ENCODE results near the gene CCDC121.
"Not testable (repeated sequence)": the region's sequence is repeated elsewhere in the genome, so short reads cannot be mapped to it uniquely, and the experiment has no call there.

CCDC121 gene

DNA sequence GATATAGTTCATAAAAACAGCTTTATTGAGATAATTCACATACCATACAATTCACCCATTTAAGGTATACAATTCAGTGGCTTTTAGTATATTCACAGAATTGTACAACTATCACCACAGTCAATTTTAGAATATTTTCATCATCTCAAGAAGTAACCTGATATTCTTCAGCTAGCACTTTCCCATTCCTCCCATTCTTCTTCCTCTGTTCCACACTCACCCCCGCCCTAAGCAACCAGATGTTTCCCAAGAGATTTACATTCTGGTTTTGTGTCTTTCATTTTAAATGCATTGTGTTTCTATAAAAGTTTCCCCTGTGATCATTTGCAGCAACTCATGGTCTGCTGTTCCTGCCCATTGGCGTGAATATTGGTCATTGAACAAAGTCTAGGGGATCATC, 5.5 kb upstream of the CCDC121 start:
- no peak for DNase-seq

DNA sequence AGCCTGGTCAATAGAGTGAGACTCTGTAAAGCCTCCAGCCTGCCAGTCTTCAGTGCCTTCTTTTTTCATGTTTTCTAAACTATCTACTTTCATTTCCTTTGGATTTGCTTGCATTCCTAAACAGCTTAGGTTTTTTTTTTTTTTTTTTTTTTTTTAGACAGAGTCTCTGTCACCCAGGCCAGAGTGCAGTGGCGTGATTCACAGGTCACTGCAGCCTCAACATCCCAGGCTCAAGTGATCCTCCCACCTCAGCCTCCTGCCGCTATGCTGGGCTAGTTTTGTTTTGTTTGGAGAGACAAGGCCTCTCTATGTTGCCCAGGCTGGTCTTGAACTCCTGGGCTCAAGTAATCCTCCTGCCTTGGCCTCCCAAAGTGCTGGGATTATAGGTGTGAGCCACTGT, 1.4 kb upstream of the CCDC121 start:
- not testable (repeated sequence) for DNase-seq

DNA sequence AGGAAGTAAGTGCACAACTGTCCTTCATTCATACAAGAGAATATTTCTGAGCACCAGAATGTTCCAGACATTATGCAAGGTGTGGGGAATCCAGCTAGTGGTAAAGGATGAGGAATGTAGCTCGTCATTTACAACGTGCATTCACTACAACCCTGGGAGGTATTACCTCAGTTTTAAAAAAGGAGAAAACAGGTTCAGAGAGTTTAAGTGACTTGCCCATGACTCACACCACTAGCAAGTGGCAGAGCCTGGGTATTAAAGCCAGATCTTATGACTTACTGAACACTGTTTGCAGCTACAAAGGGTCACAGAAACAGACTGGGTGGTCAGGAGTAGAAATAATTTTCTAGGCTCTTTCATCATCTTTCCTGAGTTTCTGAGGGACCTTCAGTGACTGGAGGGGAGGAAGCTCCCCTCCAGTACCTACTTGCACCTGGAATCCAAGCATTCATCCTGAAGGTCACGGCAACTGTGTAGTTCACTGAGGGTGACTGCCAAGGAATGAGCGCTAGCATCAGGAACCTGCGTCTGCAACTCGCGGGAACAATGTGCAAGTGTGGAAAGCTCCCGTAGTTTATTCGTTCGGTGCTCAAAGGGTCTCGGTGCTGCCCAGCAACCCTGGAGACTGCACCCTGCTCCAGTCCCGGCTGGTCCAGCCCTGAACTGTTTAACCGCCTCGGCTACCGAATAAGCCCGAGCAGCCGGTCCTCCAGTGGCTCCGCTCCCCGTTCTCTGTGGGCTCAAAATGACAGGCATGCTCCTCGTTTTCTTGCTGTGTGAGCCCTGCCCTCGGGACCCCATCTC, 647 bp downstream of the CCDC121 start:
- DNase-seq = no peak

DNA sequence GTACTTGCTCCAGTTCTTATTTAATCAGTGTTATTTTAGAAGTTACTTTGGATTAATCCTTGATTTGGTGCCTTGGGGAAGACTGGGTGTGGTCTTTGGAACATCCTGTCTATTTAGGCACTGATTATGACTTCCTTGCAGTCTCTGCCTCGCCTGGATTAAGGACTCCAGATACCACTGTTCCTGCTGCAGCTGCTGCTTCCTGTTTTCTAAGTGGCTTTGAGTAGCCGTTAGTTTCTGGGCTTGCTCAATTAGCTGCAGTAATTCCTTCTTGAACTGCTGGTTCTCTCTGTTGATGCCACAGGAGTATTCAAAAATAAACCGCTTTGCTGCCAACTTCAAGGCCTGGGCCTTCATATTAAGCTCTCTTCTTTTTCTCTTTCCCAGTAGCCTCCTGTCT, 1.9 kb downstream of the CCDC121 start:
- DNase-seq = not testable (repeated sequence)

DNA sequence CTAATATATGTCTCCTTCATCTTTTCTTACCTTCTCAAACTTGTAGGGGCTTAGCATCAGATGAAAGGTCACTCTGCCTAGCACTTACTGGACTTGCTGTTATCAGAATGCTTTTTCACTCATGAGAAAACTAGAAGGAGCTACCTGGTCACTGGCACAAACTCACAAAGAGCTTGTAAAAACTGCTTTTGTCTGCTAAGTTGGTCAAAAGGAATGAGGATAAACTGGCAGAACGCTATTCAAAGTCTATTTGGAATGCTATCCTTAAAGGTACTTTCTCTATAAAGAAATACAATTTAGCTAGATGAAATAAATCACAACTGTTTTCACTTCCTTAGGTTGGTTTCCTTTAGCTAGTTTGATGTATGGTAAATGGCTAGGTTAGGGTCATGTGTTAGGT, 2.5 kb downstream of the CCDC121 start:
- DNase-seq = not testable (repeated sequence)

DNA sequence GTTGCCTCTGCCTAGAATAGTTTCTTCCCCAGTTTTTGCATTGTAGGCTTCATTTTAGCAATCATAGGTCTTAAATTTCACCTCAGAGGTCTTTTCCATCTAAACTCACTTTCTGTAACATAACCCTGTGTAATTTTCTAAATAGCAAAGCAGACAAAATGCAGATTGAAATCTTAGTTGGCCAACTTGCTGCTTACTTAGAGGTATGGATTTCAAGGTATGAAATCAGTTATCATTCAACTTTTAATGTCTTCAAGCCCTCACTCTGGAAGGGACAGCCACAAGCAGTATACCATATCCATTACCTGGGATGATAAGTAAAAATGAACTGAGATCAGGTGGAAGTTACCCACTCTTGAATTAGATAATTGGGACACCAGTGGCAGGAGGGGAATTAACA, 3.9 kb downstream of the CCDC121 start:
- no peak for DNase-seq

DNA sequence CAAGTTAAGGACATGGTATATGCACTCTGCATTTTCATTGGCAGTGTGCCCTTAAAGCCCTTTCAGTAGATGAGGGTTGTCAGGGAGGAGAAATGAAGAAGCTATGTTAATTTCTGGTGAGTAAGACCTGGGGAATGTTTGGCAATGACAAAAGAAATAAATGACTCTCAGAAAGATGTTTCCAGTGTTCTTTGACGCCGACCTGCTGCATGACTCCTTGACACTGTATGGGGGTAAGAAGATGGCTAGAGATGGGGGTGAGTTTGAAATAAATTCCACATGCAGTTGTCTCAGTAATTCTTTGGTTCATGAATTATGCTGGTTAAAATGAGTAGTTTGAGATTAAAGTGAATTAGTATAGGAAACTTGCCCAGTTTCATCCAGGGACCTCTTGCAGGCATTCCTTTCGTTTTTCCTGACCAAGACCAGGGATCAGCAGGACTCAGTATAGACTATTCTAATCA, 5.9 kb downstream of the CCDC121 start:
- DNase-seq = no peak

DNA sequence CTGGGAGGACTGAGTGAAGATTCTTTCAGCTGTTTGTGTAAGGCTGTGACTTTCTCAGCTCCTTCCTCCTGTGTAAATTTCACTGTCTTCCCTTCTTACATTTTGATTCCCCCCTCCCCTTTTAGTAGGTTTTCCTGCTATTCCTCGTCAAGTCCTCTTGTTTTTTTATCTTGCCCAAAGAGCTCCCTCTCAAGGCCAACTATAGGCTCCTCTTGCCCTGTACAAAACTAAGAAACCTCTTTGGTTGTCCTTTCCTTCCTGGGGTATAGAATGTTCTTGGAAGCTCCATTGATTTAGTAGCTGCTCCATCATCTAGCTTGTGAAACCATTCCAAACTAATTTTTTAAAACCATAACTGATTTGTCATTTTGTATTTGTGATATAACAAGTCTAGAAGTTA, 7.3 kb downstream of the CCDC121 start:
- DNase-seq = no peak

DNA sequence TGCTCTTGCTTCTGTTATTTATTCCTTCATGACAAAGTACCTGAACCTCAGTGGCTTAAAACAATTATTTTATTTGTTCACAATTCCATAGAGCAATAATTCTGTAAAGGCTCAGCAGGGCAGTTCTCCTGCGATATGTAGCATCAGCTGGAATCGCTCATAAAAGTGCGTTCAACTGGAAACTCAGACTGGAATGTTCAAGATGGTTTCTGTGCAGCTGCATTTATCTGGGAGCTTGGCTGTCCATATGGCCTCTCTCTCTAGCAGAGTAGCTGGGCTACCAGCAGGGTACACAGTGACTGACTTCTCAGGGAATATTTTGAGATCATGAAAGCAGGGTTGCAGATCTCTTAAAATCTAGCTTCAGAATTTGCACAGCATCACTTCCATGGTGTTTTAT, 13.5 kb downstream of the CCDC121 start:
- DNase-seq = no peak

DNA sequence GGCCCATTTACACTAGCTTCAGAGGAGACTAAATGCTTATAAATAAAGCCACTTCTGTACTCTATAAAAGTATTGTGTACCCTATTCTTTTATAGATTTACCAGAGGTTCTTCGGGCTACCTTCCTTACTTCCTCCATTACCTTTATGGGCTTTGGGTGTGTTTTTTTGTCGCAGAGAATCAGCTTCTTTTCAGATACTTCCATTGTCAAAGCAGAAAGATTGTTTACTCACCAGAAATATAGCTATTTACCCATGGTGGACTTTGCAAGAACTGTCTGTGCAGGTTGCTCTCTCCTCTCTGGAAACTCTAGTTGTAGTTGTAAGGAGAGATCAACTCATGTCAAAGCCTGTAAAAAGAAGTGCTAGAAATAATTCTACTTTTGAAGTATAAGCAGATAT, 14.8 kb downstream of the CCDC121 start:
- no peak for DNase-seq

DNA sequence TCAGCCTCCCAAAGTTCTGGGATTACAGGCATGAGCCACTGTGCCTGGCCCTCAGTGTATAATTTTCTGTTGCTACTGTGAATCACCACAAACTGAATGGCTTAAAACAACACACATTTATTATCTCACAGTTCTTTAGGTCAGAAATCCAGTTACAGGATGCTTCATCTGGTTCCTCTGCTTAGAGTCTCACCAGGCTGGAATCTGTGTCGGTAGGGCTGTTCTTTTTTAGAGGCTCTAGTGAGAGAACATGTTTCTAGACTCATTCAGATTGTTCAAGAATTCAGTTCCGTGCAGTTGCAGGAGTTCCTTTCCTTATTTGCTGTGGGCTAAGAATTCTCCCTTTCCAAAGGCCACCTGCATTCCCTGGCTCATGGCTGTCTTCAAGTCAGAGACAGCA, 22.2 kb downstream of the CCDC121 start:
- no peak for DNase-seq

DNA sequence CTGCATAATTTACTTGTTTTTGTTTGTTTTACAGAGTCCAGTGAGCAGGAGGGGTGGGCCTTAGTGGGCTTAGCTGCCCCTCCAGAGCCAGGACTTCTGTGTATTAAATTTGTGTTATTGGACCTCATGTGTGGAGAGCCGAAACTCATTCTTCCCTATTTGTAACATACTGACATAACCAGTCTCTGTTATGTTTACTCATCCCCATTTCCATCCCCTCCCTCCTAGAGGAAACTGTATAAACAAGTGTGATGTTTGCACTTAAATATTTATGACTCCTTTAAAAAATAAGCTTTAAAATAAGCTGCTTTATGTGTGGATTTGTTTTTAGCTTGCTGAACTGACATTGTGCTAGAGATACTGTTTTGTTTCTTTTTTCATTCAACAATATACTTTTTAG, 32.2 kb downstream of the CCDC121 start:
- no peak for DNase-seq

DNA sequence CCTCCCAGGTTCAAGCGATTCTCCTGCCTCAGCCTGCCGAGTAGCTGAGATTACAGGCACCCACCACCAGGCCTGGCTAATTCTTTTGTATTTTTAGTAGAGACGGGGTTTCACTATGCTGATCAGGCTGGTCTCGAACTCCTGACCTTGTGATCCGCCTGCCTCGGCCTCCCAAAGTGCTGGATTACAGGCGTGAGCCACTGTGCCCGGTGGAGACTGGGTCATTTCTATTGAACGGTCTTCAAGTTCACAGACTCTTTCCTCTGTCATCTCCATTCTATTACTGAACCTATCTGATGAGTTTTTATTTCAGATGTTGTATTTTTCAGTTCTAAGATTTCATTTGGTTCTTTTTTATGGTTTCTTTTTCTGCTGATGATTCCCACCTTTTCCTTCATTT, 33.4 kb downstream of the CCDC121 start:
- DNase-seq = not testable (repeated sequence)

DNA sequence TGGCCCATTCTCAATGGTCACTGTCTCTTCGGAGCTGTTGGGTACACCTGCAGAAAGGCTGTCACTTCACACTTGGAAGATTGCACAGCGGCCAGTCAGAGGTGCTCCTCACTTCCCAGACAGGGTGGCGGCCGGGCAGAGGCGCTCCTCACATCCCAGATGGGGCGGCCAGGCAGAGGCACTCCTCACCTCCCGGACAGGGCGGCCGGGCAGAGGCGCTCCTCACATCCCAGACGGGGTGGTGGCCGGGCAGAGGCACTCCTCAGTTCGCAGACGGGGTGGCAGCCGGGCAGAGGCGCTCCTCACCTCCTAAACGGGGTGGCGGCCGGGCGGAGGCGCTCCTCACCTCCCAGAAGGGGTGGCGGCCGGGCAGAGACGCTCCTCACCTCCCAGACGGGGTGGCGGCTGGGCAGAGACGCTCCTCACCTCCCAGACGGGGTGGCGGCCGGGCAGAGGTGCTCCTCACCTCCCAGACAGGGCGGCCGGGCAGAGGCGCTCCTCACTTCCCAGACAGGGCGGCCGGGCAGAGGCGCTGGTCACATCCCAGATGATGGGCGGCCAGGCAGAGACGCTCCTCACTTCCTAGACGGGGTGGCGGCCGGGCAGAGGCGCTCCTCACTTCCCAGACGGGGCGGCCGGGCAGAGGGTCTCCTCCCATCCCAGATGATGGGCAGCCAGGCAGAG, 34.6 kb downstream of the CCDC121 start:
- DNase-seq = not testable (repeated sequence)

DNA sequence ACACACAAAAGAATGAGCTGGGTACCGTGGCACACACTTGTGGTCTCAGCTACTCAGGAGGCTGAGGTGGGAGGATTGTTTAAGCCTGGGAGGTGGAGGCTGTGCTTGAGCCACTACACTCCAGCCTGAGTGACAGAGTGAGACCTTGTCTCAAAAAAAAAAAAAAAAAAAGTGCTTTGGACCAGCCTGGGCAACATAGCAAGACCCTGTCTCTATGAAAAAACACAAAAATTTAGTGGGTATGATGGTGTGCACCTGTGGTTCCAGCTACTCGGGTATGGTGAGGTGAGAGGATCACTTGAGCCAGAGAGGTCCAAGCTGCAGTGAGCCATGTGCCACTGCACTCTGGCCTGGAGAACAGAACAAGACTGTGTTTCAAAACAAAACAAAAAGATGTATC, 35.6 kb downstream of the CCDC121 start:
- DNase-seq = no peak

DNA sequence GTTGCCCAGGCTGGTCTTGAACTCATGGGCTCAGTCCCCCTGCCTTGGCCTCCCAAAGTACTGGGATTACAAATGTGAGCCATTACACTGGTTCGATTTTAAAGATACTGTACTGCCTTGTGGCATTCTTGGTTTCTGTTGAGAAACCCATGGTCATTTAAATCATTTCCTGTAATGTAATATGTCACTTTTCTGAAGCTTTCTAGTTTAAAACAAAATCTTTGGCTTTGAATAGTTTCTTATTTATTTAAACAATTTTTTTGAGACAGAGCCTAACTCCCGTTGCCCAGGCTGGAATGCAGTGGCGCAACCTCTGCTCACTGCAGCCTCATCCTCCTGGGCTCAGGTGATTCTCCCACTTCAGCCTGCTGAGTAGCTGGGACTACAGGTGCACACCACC, 37.1 kb downstream of the CCDC121 start:
- DNase-seq = no peak

DNA sequence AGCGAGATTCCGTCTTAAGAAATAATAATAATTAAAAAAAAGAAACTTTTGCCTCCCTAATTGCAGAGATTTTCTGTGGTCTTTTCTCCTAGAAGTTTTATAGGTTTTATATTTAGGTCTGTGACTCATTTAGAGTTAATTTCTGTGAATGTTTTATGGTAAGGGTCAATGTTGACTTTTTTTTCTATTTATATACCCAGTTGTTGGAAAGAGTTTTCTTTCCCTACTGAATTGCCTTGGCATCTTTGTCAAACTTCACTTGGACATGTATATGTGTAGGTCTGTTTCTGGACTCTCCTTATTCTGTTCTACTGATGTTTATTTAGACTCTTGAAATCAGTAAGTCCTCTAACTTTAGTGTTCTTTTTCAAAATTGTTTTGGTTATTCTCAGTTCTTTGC, 40.5 kb downstream of the CCDC121 start:
- DNase-seq = no peak

DNA sequence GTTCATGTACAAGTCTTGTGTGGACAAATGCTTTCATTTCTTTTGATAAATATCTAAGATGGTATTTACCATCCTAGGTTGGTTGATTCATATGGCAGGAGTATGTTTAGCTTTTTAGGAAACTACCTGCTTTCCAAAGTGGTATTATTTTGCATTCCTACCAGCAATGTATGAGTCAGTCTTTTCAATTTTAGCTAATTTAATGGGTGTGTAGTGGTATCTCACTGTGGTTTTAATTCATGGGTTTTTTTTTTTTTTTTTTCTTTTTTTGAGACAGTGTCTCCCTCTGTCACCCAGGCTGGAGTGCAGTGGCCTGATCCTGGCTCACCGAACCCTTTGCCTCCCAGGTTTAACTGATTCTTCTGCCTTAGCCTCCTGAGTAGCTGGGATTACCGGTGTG, 41.8 kb downstream of the CCDC121 start:
- no peak for DNase-seq

DNA sequence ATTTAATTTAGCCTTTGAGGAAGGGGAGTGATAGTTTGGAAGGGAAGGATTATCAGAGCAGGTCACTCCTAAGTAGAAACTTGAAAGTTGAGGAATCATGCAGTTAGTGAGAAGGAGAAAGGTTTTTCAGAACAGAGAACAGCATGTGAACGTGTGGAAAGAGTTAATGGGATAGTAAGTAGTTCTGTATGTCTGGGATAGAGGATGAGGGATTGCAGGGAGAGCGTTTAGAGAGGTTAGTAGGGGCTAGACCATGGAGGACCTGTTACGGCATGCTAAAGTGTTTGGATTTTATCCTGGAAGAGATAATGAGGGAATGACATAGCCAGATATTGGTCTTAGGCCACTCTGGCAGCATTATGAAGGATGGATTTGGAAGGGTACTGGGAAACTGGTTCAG, 44.2 kb downstream of the CCDC121 start:
- DNase-seq = no peak

DNA sequence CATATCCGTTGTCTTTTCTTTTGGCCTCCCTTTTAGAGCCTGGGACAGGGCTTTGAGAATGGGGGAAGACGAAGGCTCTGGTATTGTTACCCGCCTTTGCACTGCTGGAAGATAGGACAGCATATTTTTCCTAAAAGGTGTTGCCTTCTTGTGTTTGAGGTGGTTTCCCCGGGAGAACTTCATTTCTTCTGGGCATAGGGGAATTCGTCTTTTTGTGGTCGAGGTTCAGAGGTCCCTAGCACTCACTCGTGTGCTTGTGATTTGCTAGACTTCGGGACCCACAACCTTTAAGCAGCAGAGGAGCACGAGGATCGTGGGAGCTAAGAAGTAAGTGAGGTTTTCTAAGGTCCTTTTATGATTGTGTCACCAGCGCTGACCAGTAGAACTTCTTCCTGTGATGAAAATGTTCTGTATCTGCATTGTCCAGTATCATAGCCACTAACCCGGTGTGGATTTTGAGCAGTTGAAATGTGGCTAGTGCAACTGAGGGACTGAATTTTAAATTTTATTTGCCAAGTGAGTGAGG, 45.4 kb downstream of the CCDC121 start:
- no peak for DNase-seq

DNA sequence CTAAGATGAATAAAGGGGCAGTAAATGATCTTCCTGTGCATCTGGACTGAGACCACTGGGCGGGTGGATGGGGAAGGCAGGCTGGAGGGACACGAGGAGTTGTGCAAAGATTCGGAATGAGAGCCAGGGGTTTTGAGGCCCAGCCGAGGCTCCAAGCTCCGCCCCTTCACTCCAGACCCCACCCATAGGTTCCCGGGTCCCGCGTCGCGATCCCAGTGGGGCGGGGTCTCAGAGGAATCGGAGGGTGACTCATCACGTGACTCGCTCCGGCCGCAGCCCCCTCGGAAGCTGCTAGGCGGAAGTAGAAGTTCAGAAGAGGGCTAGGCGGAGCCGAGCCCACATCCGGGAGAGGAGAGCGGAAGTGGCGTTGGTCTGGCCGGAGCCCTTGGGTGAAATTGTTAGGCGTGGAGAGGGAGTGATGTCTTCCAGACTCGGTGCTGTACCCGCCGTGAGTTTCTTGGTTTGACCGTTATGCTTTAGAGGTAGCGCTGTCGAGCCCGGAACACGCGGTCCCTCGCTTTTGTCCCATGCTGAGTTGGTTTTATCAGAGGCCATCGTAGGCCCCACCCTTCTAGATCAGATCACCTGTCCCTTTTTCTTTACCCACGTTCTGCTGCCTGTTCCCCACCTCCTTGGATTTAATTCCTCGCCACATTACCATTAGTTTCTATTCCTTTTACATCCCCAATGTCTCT, 46.0 kb downstream of the CCDC121 start, which contains the start of gene ZNF512:
ZNF512 (plus strand) TSS at position 348 of the 695 bp plus-strand sequence; CDS start at position 419, 71 bp downstream.
- peak; percentile 60 to 73 for DNase-seq

DNA sequence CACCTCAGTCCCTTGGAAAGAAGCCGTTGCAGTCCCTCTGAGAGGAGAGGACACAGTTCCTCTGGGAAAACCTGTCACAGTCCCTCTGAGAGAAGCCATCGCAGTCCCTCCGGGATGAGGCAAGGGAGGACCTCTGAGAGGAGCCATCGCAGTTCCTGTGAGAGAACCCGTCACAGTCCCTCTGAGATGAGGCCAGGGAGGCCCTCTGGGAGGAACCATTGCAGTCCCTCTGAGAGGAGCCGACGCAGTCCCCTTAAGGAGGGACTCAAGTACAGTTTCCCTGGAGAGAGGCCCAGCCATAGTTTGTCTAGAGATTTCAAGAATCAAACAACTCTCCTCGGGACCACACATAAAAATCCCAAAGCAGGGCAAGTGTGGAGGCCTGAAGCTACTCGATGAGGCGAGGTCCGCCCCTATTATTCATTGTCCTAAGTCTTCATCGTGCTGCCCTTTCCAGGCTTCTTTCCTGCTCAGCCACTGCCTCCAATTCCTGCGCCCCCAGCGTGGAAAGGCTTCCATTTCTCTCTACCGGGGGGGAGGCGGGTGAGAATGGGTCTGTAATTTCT, 46.6 kb downstream of the CCDC121 start:
- no peak for DNase-seq
